Skin epidermis (tissue), 12 donors: Measurements from ENCODE around the gene COL4A4.

Experiments used
- H3K27ac ChIP-seq, 21 experiments: fragments of 200-600 bp; sonication (generic) in 11 of 21; one replicate each; pipeline ENCODE4 v1.5.0; 2020; ENCODE audit warnings: mild to moderate bottlenecking in 3 of 21, inconsistent platforms in 2 of 21, moderate library complexity in 2 of 21
- H3K4me3 ChIP-seq, 7 experiments: fragments of 200-600 bp; sonication (generic) in 2 of 7; one replicate each; pipeline ENCODE4 v1.5.0; 2020; ENCODE audit warnings: inconsistent platforms in 2 of 7, mild to moderate bottlenecking in 2 of 7, moderate library complexity in 1 of 7

Gene COL4A4

GRCh38 chr2:227038550-227039189 is 125.3 kb downstream of the COL4A4 start:
- no peak overlapping the region for H3K27ac ChIP-seq
- no peak overlapping the region for H3K4me3 ChIP-seq

- no peak overlapping the region for H3K4me3 ChIP-seq
These were observed 127.5 kb downstream of the COL4A4 start for GRCh38 chr2:227036527-227036926.

GRCh38 chr2:227035711-227036367 is 128.2 kb downstream of the COL4A4 start:
- Histone ChIP-seq H3K27ac (no peak overlapping the region), H3K4me3 (no peak overlapping the region)

More at GRCh38 chr2:227036527-227036926, 127.5 kb downstream of the COL4A4 start:
- H3K27ac ChIP-seq: no peak overlapping the region

- Histone ChIP-seq H3K27ac (no peak overlapping the region), H3K4me3 (no peak overlapping the region)
These were observed 130.4 kb downstream of the COL4A4 start for GRCh38 chr2:227033471-227034148.

GRCh38 chr2:227031379-227031778 is 132.6 kb downstream of the COL4A4 start:
- Histone ChIP-seq H3K4me3 (no peak overlapping the region), H3K27ac (no peak overlapping the region)

GRCh38 chr2:227030789-227031188 is 133.2 kb downstream of the COL4A4 start:
- no peak overlapping the region for H3K4me3 ChIP-seq

GRCh38 chr2:227029426-227030105 is 134.4 kb downstream of the COL4A4 start:
- Histone ChIP-seq H3K4me3 (no peak overlapping the region), H3K27ac (no peak overlapping the region)

More at GRCh38 chr2:227030789-227031188, 133.2 kb downstream of the COL4A4 start:
- no peak overlapping the region for H3K27ac ChIP-seq

GRCh38 chr2:227025510-227025909 is 138.5 kb downstream of the COL4A4 start:
- Histone ChIP-seq H3K27ac (no peak overlapping the region), H3K4me3 (no peak overlapping the region)

- H3K27ac ChIP-seq: no peak overlapping the region
- H3K4me3 ChIP-seq: no peak overlapping the region
These were observed 141.4 kb downstream of the COL4A4 start for GRCh38 chr2:227022608-227023007.

GRCh38 chr2:227020416-227020815 is 143.6 kb downstream of the COL4A4 start:
- no peak overlapping the region for H3K27ac ChIP-seq
- H3K4me3 ChIP-seq: no peak overlapping the region

- no peak overlapping the region for H3K4me3 ChIP-seq
- H3K27ac ChIP-seq: no peak overlapping the region
These were observed 147.1 kb downstream of the COL4A4 start for GRCh38 chr2:227016894-227017293.

GRCh38 chr2:227013881-227014280 is 150.1 kb downstream of the COL4A4 start:
- Histone ChIP-seq H3K4me3 (no peak overlapping the region), H3K27ac (no peak overlapping the region)

- no peak overlapping the region for H3K4me3 ChIP-seq
- no peak overlapping the region for H3K27ac ChIP-seq
These were observed 150.7 kb downstream of the COL4A4 start for GRCh38 chr2:227013330-227013729.

GRCh38 chr2:227010433-227010832 is 153.6 kb downstream of the COL4A4 start:
- H3K27ac ChIP-seq: no peak overlapping the region
- no peak overlapping the region for H3K4me3 ChIP-seq

- H3K27ac ChIP-seq: no peak overlapping the region
- H3K4me3 ChIP-seq: no peak overlapping the region
These were observed 156.1 kb downstream of the COL4A4 start for GRCh38 chr2:227007940-227008339.

- no peak overlapping the region for H3K27ac ChIP-seq
- H3K4me3 ChIP-seq: no peak overlapping the region
These were observed 156.9 kb downstream of the COL4A4 start for GRCh38 chr2:227007148-227007547.

GRCh38 chr2:227006189-227006897 is 157.7 kb downstream of the COL4A4 start:
- Histone ChIP-seq H3K27ac (no peak overlapping the region), H3K4me3 (no peak overlapping the region)

- no peak overlapping the region for H3K27ac ChIP-seq
- no peak overlapping the region for H3K4me3 ChIP-seq
These were observed 159.5 kb downstream of the COL4A4 start for GRCh38 chr2:227004482-227004881.

GRCh38 chr2:227000123-227000522 is 163.9 kb downstream of the COL4A4 start:
- Histone ChIP-seq H3K4me3 (no peak overlapping the region), H3K27ac (no peak overlapping the region)

GRCh38 chr2:226999661-227000060 is 164.3 kb downstream of the COL4A4 start:
- Histone ChIP-seq H3K4me3 (no peak overlapping the region), H3K27ac (no peak overlapping the region)
